Transverse colon (tissue), 4 donors: ENCODE measurements around the gene PKD2L2. TPM values are rescaled to one million over a fixed set of nuclear protein-coding genes. Genes with fewer than 3 reads are reported as not detected.

Experiments
- DNase-seq: peaks from one replicate; pipeline ENCODE4 v3.0.0-alpha.2; 2019
- H3K27ac ChIP-seq, 4 donors: fragments of 200-600 bp; sonication (generic); 2 replicates each; pipeline ENCODE4 v1.5.1; 2016 to 2018; ENCODE audit warnings: inconsistent platforms in 4 of 4
- H3K27me3 ChIP-seq: fragments of 200-600 bp; sonication (generic); 2 replicates; pipeline ENCODE4 v1.5.1; 2017; ENCODE audit warnings: inconsistent platforms
- H3K36me3 ChIP-seq, 4 donors: fragments of 200-600 bp; sonication (generic); 2 replicates each; pipeline ENCODE4 v1.5.1; 2017 to 2019; ENCODE audit warnings: inconsistent platforms in 4 of 4
- H3K4me1 ChIP-seq, 4 donors: fragments of 200-600 bp; sonication (generic); 2 replicates each; pipeline ENCODE4 v1.5.1; 2017 to 2020; ENCODE audit warnings: inconsistent platforms in 4 of 4
- H3K4me3 ChIP-seq, 4 donors: fragments of 200-600 bp; sonication (generic); 1 replicate in 1 of 4; 2 replicates in 3 of 4; pipeline versions ENCODE4 v1.5.1 to v1.6.1; 2017 to 2019; ENCODE audit warnings: inconsistent platforms in 4 of 4
- H3K9me3 ChIP-seq, 2 donors: fragments of 200-600 bp; sonication (generic); 2 replicates each; pipeline ENCODE4 v1.5.1; 2017 to 2019; ENCODE audit warnings: inconsistent platforms in 2 of 2
- EP300 ChIP-seq: sonication (generic); formaldehyde crosslinking; IDR thresholded peaks from one replicate; pipeline ENCODE4 v1.6.1; 2017; ENCODE audit warnings: antibody characterized with exemption, low read depth
- POLR2A ChIP-seq: fragments of 450-650 bp; IDR thresholded peaks from one replicate; pipeline ENCODE4 v1.6.1; 2016; ENCODE audit warnings: antibody characterized with exemption, mild to moderate bottlenecking, moderate library complexity
- POLR2AphosphoS5 ChIP-seq, 3 donors: sonication (generic); formaldehyde crosslinking; IDR thresholded peaks; one replicate each; pipeline ENCODE4 v1.6.1; 2016; ENCODE audit warnings: antibody characterized with exemption in 3 of 3
- WGBS, 2 donors: methylation state at CpG; one replicate each; pipeline ENCODE4 v1.1.5; 2018; ENCODE audit warnings: low coverage in 1 of 2; 5-methylcytosine and 5-hydroxymethylcytosine counted together
- in situ Hi-C, 4 donors: fragments of 200-750 bp; cut with MboI; loops; one replicate each; pipeline versions ENCODE4 v1.15.0 to v1.15.1; 2017; ENCODE audit warnings: low sequenced_read_pairs in 3 of 4, low pct_ligation_motif_present in 1 of 4, low pct_unique_long_range_greater_than_20kb in 1 of 4
- intact Hi-C: fragments of 100-400 bp; cut with DNase I; formaldehyde crosslinking; loops from one replicate; pipeline ENCODE4 v1.15.1; 2023; ENCODE audit warnings: low total_unique reads
- total RNA-seq, 4 donors: library from RNA; depleted of rRNA; stranded (reverse); fragments of >200 nt; gene quantifications; one replicate each; pipeline ENCODE4 v1.1.0, GENCODE V29; 2016
- TF ChIP-seq, protein P1 (sequence below), 5 experiments: fragments of 200-600 bp in 3 of 5; fragments of 450-650 bp in 2 of 5; sonication (generic) in 3 of 5; IDR thresholded peaks; 1 replicate in 2 of 5; 2 replicates in 3 of 5; pipeline ENCODE4 v1.5.1; 2016 to 2017; ENCODE audit warnings: antibody characterized with exemption in 5 of 5, inconsistent platforms in 3 of 5, mild to moderate bottlenecking in 2 of 5, moderate library complexity in 1 of 5

PKD2L2 gene
- total RNA-seq, result not detected

DNA sequence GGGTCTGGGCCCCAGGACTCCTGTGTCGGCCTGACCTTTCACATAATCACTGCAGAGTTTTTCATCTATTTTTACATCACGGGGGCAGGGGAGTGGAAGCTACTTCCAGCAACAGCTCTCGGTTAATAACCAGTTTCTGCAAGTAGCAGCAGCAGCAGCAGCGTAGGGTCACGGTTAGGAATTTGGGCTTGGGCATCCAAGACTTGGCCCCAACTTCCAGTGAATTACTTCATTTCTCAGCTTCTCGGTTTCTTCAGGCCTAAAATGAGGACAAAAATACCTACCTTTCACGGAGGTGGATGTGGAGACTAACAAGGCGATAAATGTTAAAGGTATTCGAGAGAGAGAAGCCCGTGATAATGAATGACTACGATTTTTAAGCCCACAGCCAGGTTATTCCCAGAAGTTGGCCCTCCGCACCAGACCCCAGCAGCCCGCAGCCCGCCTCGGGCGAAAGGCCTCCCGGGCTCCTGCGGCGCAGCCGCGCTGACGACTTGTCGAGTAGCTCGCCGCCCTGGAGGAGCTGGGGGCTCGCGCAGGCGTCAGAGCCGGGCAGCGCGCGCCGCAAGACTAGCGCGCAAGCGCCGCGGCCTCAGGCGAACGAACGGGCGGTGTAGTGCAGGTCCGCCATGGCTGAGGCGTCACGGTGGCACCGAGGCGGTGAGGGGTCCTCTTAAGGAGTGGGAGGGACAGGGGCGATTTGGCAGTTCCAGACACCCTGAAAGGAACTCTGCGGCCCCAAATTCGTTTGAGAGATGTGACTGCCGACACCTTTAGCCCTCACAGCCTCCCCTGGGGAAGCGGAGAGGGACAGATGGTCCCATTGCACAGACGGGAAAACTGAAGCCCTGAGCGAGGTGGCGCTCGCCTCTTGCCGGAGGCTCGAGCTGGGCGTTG lies at the start of gene PKD2L2:
Gene PKD2L2 (plus strand): TSS at position 595 of the 897 bp plus-strand sequence. CDS start 35 bp downstream, at position 630.
- intact Hi-C loops (no loop called here), in situ Hi-C loops (no loop called here)
- Histone ChIP-seq H3K27me3 (no peaks in the 10 kb centered on the region), H3K9me3 (no peaks in the 10 kb centered on the region), H3K4me3 (peak within 1 kb of the TSS in 3 of 4 donors; percentile 32 to 46 (median 34)), H3K36me3 (no peaks in the 10 kb centered on the region), H3K27ac (peak within 1 kb of the TSS; percentile 59 to 78 (median 66)), H3K4me1 (peaks cover 0 to 7% (median 0%) of the 10 kb centered on the region in 4 donors)
- peak; percentile 75 for DNase-seq
- peak; percentile 61 for TF ChIP-seq POLR2A
- TF ChIP-seq, protein P1, sequence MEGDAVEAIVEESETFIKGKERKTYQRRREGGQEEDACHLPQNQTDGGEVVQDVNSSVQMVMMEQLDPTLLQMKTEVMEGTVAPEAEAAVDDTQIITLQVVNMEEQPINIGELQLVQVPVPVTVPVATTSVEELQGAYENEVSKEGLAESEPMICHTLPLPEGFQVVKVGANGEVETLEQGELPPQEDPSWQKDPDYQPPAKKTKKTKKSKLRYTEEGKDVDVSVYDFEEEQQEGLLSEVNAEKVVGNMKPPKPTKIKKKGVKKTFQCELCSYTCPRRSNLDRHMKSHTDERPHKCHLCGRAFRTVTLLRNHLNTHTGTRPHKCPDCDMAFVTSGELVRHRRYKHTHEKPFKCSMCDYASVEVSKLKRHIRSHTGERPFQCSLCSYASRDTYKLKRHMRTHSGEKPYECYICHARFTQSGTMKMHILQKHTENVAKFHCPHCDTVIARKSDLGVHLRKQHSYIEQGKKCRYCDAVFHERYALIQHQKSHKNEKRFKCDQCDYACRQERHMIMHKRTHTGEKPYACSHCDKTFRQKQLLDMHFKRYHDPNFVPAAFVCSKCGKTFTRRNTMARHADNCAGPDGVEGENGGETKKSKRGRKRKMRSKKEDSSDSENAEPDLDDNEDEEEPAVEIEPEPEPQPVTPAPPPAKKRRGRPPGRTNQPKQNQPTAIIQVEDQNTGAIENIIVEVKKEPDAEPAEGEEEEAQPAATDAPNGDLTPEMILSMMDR (IDR thresholded peaks at IDR 0.05), result no peak
- TF ChIP-seq EP300, result no peak
- peak in 2 of 3 donors; percentile 54 to 59 for TF ChIP-seq POLR2AphosphoS5 (IDR thresholded peaks at IDR 0.05)
- 49 to 71% methylated on average over 7 to 59 of the region's 59 CpGs for WGBS, 2 donors

DNA sequence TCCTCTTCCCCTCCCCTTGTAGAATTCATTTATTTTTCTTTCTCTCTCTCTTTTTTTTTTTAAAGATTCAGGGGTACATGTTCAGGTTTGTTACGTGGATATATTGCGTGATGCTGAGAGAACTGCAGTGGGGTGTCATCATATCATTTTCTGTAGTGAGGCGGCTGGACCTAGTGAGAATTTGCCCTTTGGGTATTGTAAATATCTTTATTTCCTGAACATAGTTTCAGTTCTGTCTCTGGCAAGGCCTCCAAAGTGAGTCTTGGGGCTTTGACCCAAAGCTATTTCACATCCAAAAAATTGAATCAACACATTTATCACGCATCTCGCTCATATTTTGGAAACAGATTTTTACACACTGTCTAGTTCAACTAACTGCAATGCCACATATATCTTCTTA lies 47.0 kb upstream of the PKD2L2 start:
- Histone ChIP-seq H3K4me3 (no peak overlapping the region), H3K27ac (no peak overlapping the region), H3K4me1 (peaks cover 0 to 8% (median 1%) of the 10 kb centered on the region in 4 donors), H3K9me3 (no peaks in the 10 kb centered on the region), H3K27me3 (no peaks in the 10 kb centered on the region), H3K36me3 (no peaks in the 10 kb centered on the region)
- no peak for DNase-seq
- 75 to 77% methylated on average over 2 to 5 of the region's 5 CpGs for WGBS, 2 donors
- TF ChIP-seq EP300 (no peak), POLR2AphosphoS5 (IDR thresholded peaks at IDR 0.05) (no peak), POLR2A (no peak)
- TF ChIP-seq, protein P1 (IDR thresholded peaks at IDR 0.05), result no peak
- intact Hi-C loops, result no loop called here
- in situ Hi-C loops, result no loop called here

DNA sequence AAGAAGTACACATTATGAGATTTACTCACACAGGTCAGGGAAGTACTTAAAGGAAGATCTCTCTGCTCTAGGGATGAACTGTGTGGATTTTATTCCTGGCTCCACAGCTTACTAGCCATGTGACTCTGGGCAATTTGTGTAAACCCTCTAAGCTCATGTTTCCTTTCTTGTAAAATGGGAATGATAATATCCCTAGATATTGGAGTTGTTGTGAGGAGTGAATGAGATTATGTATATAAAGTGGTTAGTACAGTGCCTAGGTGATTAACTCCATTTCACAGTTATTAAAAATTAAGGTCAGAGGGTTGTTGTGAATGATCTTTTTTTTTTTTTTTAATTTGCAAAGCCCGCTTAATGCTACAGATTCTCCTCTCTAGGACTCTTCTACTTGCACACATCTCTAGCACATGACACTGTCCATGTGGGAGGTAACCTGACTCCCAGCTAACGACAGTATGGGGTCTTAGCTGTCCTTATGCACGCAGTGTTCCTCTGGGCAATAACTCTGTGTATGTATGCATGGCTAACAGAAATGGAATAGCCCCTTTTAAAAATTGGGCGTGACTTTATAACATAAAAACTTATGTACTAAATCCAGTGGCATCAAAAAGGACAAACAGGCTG lies 45.5 kb upstream of the PKD2L2 start:
- TF ChIP-seq POLR2AphosphoS5 (IDR thresholded peaks at IDR 0.05) (no peak), POLR2A (no peak), EP300 (no peak)
- TF ChIP-seq, protein P1 (IDR thresholded peaks at IDR 0.05), result no peak
- Histone ChIP-seq H3K4me1 (no peaks in the 10 kb centered on the region), H3K9me3 (no peaks in the 10 kb centered on the region), H3K27me3 (no peaks in the 10 kb centered on the region), H3K27ac (no peak overlapping the region), H3K36me3 (no peaks in the 10 kb centered on the region), H3K4me3 (no peak overlapping the region)
- in situ Hi-C loops, result no loop called here
- no peak for DNase-seq
- 64 to 100% methylated on average over 3 to 4 of the region's 4 CpGs for WGBS, 2 donors
- intact Hi-C loops, result no loop called here

GRCh38 chr5:137845472-137845871 lies 43.8 kb upstream of the PKD2L2 start:
- no peak for DNase-seq
- Histone ChIP-seq H3K4me1 (no peaks in the 10 kb centered on the region), H3K4me3 (no peak overlapping the region), H3K36me3 (no peaks in the 10 kb centered on the region), H3K9me3 (no peaks in the 10 kb centered on the region), H3K27me3 (no peaks in the 10 kb centered on the region), H3K27ac (no peak overlapping the region)
- no peak for TF ChIP-seq POLR2A
- TF ChIP-seq, protein P1 (IDR thresholded peaks at IDR 0.05), result no peak
- no peak for TF ChIP-seq EP300
- no peak for TF ChIP-seq POLR2AphosphoS5 (IDR thresholded peaks at IDR 0.05)
- intact Hi-C loops (no loop called here), in situ Hi-C loops (no loop called here)
